SK-N-SH (cell line): ENCODE measurements around the gene FGF5.

Experiments used
- CHD2 ChIP-seq: fragments of 150-350 bp; IDR thresholded peaks from 2 replicates; pipeline ENCODE4 v1.6.1; 2018; ENCODE audit warnings: low read length; ENCODE audit not compliant: partially characterized antibody
- FOXM1 ChIP-seq: IDR thresholded peaks from 2 replicates; pipeline ENCODE4 v1.4.0; 2012; ENCODE audit warnings: low read depth, mild to moderate bottlenecking
- JUND ChIP-seq: IDR thresholded peaks from 2 replicates; pipeline ENCODE4 v1.4.0; 2012
- RXRA ChIP-seq: IDR thresholded peaks from 2 replicates; pipeline ENCODE4 v1.4.0; 2012; ENCODE audit warnings: low read depth, mild to moderate bottlenecking, borderline replicate concordance
- TF ChIP-seq, protein P1 (sequence below): fragments of 200-600 bp; sonication (generic); IDR thresholded peaks from 2 replicates; pipeline ENCODE4 v1.6.1; 2017; ENCODE audit warnings: antibody characterized with exemption, mild to moderate bottlenecking, moderate library complexity

- TF ChIP-seq, protein P1, sequence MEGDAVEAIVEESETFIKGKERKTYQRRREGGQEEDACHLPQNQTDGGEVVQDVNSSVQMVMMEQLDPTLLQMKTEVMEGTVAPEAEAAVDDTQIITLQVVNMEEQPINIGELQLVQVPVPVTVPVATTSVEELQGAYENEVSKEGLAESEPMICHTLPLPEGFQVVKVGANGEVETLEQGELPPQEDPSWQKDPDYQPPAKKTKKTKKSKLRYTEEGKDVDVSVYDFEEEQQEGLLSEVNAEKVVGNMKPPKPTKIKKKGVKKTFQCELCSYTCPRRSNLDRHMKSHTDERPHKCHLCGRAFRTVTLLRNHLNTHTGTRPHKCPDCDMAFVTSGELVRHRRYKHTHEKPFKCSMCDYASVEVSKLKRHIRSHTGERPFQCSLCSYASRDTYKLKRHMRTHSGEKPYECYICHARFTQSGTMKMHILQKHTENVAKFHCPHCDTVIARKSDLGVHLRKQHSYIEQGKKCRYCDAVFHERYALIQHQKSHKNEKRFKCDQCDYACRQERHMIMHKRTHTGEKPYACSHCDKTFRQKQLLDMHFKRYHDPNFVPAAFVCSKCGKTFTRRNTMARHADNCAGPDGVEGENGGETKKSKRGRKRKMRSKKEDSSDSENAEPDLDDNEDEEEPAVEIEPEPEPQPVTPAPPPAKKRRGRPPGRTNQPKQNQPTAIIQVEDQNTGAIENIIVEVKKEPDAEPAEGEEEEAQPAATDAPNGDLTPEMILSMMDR = peak; percentile 71
- TF ChIP-seq RXRA (no peak), CHD2 (no peak), JUND (no peak), FOXM1 (no peak)
Observed at GRCh38 chr4:80335554-80336358, 69.3 kb downstream of the FGF5 start, which contains the start of gene CFAP299.
